Measurements from ENCODE around the gene ZNF41.
A peak's percentile ranks its signal among the peaks of the same experiment; 100 is the strongest.
"Not testable (repeated sequence)": the region's sequence is repeated elsewhere in the genome, so short reads cannot be mapped to it uniquely, and the experiment has no call there.

The ZNF41 gene

GRCh38 chrX:47482512-47483305 is at the start of gene ZNF41:
TSS of gene ZNF41 (minus strand) at chrX:47483222. CDS start at chrX:47467481, 15,741 bp downstream.
- DNase-seq (ENCODE audit: low read depth) = peak; percentile 78

DNA sequence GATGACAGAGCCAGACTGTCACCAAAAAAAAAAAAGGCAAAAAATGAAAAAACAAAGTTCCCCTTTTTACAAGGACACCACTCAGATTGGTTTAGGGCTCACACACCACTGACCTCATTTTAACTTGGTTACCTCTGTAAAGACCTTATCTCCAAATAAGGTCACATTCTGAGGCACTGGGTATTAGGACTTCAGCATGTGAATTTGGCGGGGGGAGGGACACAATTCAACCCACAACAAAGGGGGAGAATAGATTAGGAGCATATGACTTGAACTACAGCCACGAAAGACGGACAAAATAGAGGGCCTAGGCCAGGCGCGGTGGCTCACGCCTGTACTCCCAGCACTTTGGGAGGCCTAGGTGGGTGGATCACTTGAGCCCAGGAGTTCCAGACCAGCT is 47.0 kb upstream of the ZNF41 start:
- no peak for DNase-seq (ENCODE audit: low read depth)

- DNase-seq (ENCODE audit: low read depth) = no peak
Observed at GRCh38 chrX:47529548-47529947, 46.5 kb upstream of the ZNF41 start.

DNA sequence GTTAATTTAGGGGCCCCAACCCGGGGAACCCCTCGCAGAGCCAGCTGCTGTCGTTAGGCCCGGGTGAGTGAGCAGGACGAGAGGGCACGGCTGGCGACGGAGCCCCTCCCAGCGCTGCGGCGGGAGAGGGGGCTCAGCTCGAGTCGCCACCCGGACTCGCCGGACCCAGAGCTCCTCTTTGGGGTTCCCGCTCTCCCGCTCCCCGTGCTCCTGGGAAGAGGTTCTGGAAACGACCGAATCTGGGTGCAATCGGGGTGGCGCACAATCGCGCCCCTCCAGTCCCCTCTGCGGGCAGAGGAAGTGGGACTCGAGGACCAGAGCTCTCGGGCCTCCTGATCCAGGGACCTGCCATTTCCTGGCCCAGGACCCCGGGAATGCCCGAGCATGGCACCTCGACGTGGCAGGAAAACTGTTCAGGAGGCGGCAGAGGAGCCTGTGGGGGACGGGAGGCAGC is 40.7 kb upstream of the ZNF41 start:
- no peak for DNase-seq (ENCODE audit: low read depth)

- DNase-seq (ENCODE audit: low read depth) = peak; percentile 61
Observed at GRCh38 chrX:47523297-47523696, 40.3 kb upstream of the ZNF41 start.

- no peak for DNase-seq (ENCODE audit: low read depth)
Observed at GRCh38 chrX:47518144-47518543, 35.1 kb upstream of the ZNF41 start.

DNA sequence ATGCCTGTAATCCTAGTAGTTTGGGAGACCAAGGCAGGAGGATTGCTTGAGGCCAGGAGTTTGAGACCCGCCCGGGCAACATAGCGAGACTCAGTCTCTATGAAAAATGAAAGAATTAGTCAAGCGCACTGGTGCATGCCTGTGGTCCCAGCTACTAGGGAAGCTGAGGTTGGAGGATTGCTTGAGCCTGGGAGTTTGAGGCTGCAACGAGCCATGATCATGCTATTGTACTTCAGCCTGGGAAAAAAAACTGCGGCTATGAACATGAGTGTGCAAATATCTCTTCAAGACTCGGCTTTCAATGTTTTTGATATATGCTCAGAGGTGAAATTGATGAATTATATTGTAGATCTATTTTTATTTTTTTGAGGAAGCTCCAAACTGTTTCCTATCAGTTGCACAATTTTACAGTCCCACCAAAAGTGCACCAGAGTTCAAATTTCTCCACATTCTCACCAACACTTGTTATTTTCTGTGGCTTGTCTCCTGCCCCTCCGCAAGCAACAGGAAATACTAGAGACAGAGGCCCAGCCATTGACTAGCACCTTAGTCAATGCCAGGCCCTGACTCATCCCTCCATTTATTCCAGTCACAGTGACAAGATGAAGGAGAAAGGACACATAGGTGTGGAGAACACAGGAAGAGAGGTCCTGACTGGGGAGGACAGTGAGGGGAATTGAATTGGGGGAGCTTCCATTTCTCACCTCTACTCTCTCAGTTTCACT is 33.1 kb upstream of the ZNF41 start:
- peak; percentile 81 for DNase-seq (ENCODE audit: low read depth)

- DNase-seq (ENCODE audit: low read depth) = peak; percentile 76
Observed at GRCh38 chrX:47514533-47515235, 31.7 kb upstream of the ZNF41 start.

DNA sequence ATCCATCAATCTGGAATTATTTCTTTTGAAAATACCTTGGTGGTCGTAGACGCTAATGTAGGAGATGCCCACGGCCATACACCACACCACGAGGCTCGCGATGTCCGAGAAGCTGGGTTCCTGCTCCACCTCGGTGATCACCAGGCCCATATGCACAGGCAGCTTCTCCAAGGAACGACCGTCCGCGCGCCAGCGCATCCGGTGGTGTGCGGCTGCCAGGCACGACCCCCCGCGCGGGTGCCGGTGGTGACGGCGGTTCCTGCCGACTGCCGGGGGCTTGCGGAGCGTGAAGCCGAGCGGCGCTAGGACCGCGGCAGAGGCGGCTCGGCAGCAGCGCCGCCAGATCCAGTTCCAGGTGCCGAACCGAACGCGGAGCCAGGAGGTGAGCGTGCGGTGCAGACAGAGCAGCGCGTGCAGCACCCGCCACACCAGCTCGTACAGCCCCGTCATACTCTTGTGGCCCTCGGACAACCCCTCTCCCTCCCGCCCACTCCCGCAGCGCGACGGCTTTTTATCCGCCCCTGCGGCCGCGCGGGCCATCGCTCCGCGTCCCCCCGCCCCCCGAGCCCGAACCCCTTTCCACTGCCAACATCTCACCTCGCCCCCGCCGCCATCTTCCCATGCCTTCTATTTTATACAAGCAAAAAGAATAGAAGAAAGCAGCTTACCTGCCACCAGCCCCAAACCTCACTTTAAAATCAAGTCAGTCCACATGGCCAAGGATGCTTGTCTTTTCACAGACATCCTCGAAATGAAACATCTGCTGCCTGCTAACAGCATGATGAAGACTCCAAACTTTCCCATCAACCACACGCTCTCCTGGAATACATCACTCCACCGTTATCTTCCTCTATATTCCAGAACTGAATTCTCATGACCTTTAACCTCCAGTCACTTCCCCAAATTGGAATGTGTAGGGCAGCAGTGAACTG is 30.3 kb upstream of the ZNF41 start:
- not testable (repeated sequence) for DNase-seq (ENCODE audit: low read depth)

DNA sequence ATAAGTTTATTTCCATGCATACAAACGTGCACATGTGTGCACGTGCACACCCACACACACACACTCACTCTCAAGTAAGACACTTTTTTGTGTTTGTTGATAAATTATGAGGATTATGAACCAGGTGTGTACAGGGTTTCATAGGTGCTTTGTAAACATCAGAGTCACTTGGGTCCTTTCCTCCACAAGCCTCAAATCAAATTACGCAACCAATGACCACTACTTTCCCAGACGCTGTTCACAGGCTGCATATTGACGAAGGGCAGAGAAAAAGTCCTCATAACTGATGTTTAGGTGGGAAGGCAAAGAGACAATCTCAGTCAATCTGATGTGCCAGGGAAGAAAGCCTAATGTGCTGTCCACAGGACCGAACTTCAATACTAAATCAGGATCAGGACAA is 29.4 kb upstream of the ZNF41 start:
- not testable (repeated sequence) for DNase-seq (ENCODE audit: low read depth)

DNA sequence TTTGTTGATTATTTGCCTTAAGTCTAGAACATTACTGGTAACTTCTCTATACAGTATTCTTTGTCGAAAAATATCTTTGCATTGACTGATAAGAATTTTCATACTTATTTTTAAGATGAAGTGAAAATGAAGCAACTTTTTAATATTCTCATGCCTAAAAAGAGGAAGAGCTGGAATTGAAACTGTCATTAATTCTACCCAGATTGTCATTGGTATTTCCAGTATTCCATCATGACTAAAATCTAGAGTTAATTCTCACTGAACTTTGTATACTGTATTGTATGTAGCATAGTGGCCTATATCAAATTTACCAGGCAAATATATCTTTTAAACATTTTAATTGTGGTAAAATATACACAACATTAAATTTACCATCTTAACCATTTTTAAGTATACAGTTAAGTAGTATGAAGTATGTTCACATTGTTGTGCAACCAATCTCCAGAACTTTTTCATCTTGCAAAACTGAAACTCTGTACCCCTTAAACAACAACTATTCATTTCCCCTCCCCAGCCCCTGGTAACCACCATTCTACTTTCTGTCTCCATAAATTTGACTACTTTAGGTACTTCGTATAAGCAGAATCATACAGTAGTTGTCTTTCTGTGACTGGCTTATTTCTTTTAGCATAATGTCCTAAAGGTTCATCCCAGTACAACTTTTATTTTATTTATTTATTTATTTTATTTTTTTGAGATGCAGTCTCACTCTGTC is 24.3 kb upstream of the ZNF41 start:
- DNase-seq (ENCODE audit: low read depth) = no peak

- DNase-seq (ENCODE audit: low read depth) = no peak
Observed at GRCh38 chrX:47503151-47503550, 20.1 kb upstream of the ZNF41 start.

DNA sequence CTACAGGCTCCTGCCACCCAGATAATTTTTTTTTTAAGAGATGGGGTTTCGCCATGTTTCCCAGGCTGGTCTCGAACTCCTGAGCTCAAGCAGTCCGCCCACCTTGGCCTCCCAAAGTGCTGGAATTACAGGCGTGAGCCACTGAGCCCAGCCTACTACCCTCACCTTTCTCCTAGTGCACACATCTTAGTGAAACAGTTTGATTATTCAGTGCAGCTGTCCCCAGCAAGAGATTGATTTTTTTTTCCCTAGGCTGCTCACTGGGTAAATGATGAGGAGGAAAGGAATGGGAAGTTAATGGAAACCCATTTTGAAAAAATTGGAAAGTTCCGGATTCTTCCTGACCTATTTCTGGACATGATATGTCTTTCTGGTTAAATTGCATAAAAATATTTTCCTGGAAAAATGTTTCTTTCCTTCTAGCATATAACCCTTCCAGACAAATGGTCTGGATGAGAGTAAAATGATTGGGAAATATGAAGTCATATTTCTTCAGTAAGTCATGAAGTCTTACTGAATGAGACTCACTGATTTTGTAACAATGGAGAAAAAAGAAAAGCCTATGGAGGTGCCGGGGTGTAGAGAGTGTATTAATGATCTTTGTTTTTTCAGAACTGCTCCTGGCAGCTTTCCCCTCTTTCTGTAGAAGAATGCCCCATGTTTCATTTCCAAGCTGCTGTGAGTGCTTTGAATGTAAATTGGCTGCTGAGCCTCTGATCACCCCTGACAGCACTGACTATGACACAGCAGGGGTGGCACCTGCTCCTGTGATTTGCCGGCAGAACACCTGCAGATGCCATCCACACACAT is 19.5 kb upstream of the ZNF41 start:
- DNase-seq (ENCODE audit: low read depth) = peak; percentile 67

GRCh38 chrX:47501226-47502074 is 18.4 kb upstream of the ZNF41 start:
- peak; percentile 77 for DNase-seq (ENCODE audit: low read depth)

GRCh38 chrX:47500554-47500953 is 17.5 kb upstream of the ZNF41 start:
- DNase-seq (ENCODE audit: low read depth) = peak; percentile 73

- peak; percentile 30 for DNase-seq (ENCODE audit: low read depth)
Observed at GRCh38 chrX:47499293-47499692, 16.3 kb upstream of the ZNF41 start.

DNA sequence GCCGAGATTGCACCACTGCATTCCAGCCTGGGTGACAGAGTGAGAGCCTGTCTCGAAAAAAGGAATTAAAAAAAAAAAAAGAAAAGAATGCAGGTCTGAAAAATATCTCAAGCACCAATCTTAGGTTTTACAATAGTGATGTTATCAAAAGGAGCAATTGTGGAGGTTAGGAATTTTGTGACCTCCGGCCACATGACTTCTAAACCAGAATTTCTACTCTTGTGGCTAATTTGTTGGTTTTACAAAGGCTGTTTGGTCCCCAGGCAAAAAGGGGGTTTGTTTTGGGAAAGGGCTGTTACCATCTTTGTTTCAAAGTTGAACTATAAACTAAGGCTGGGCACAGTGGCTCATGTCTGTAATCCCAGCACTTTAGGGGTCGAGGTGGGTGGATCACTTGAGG is 15.4 kb upstream of the ZNF41 start:
- DNase-seq (ENCODE audit: low read depth) = no peak

GRCh38 chrX:47497271-47497888 is 14.4 kb upstream of the ZNF41 start:
- DNase-seq (ENCODE audit: low read depth) = peak; percentile 42

GRCh38 chrX:47492133-47492532 is 9.1 kb upstream of the ZNF41 start:
- not testable (repeated sequence) for DNase-seq (ENCODE audit: low read depth)

All from iris pigment epithelial cell (primary cell).